PC-9 (cell line): ENCODE data around the gene VPS9D1. TPM values are rescaled to one million over a fixed set of nuclear protein-coding genes. Genes with fewer than 3 reads are reported as not detected.

Source experiments
- BruUV-seq: library from RNA; stranded (reverse); fragments of 400-500 nt; replicated peaks from 2 replicates; lab custom pipeline; 2021; lab: Mats Ljungman, UMichigan
- CTCF ChIA-PET: fragments of 300-600 bp; sonication (Branson Sonifier 250); formaldehyde crosslinking; loops from one replicate; lab custom pipeline; 2022; ENCODE audit warnings: antibody characterized with exemption; lab: Charles Lee
- POLR2A ChIA-PET: fragments of 300-600 bp; sonication (Branson Sonifier 250); formaldehyde crosslinking; loops from one replicate; lab custom pipeline; 2022; ENCODE audit warnings: antibody characterized with exemption; ENCODE audit not compliant: unreplicated experiment; lab: Charles Lee
- DNase-seq, 2 experiments: peaks; one replicate each; pipeline versions ENCODE4 v3.0.0 to v3.0.0-alpha.2; 2015 to 2022; ENCODE audit warnings: mixed read lengths in 1 of 2
- H2AFZ ChIP-seq: fragments of 200-600 bp; sonication (generic); 2 replicates; pipeline ENCODE4 v1.8.1; 2017; ENCODE audit warnings: antibody characterized with exemption
- H3F3A ChIP-seq: fragments of 200-600 bp; sonication (generic); 2 replicates; pipeline ENCODE4 v1.8.1; 2017; ENCODE audit warnings: antibody characterized with exemption, mild to moderate bottlenecking, low read depth; ENCODE audit not compliant: insufficient read depth
- H3K27ac ChIP-seq: fragments of 200-600 bp; sonication (generic); 2 replicates; pipeline ENCODE4 v1.6.1; 2016; ENCODE audit warnings: mixed run types
- H3K27me3 ChIP-seq: fragments of 200-600 bp; sonication (generic); 2 replicates; pipeline ENCODE4 v1.6.1; 2016; ENCODE audit warnings: low read depth, mixed run types; ENCODE audit not compliant: insufficient read depth
- H3K36me3 ChIP-seq: fragments of 200-600 bp; sonication (generic); 2 replicates; pipeline ENCODE4 v1.6.1; 2016; ENCODE audit warnings: low read depth, mixed run types
- H3K4me1 ChIP-seq: fragments of 200-600 bp; sonication (generic); replicated peaks from 2 replicates; pipeline ENCODE4 v1.6.1; 2016; ENCODE audit warnings: mixed run types; ENCODE audit not compliant: insufficient read depth
- H3K4me2 ChIP-seq: fragments of 200-600 bp; sonication (generic); 2 replicates; pipeline ENCODE4 v1.6.1; 2017; ENCODE audit warnings: mixed run types
- H3K4me3 ChIP-seq: fragments of 200-600 bp; sonication (generic); 2 replicates; pipeline ENCODE4 v1.6.1; 2016; ENCODE audit warnings: mixed run types
- H3K79me2 ChIP-seq: fragments of 200-600 bp; sonication (generic); 2 replicates; pipeline ENCODE4 v1.6.1; 2017; ENCODE audit warnings: low read depth, mixed run types
- H3K9me2 ChIP-seq: fragments of 200-600 bp; sonication (generic); 2 replicates; pipeline ENCODE4 v1.8.1; 2017; ENCODE audit warnings: mild to moderate bottlenecking; ENCODE audit not compliant: insufficient read depth
- H3K9me3 ChIP-seq: fragments of 200-600 bp; sonication (generic); 2 replicates; pipeline ENCODE4 v1.8.1; 2016; ENCODE audit warnings: low read depth; ENCODE audit not compliant: insufficient read depth
- H4K20me1 ChIP-seq: fragments of 200-600 bp; sonication (generic); 2 replicates; pipeline ENCODE4 v1.8.1; 2017; ENCODE audit not compliant: insufficient read depth
- EZH2 ChIP-seq: fragments of 200-600 bp; sonication (generic); IDR thresholded peaks from 2 replicates; pipeline ENCODE4 v1.8.0; 2017; ENCODE audit warnings: antibody characterized with exemption, low read depth
- intact Hi-C: fragments of 100-400 bp; cut with micrococcal nuclease; formaldehyde crosslinking; loops from one replicate; pipeline ENCODE4 v1.10.0; 2022; ENCODE audit not compliant: unreplicated experiment
- total RNA-seq: library from RNA; stranded (reverse); gene quantifications from 2 replicates; pipeline ENCODE4 v1.2.3, GENCODE V29; 2021
- TF ChIP-seq, protein P1 (sequence below): fragments of 200-600 bp; sonication (generic); conservative IDR thresholded peaks from 2 replicates; pipeline ENCODE4 v1.6.1; 2017; ENCODE audit warnings: mixed run types, antibody characterized with exemption, mild to moderate bottlenecking, moderate library complexity

VPS9D1 gene
- total RNA-seq, 1 experiment from 2014 or later: 15.2 TPM

DNA sequence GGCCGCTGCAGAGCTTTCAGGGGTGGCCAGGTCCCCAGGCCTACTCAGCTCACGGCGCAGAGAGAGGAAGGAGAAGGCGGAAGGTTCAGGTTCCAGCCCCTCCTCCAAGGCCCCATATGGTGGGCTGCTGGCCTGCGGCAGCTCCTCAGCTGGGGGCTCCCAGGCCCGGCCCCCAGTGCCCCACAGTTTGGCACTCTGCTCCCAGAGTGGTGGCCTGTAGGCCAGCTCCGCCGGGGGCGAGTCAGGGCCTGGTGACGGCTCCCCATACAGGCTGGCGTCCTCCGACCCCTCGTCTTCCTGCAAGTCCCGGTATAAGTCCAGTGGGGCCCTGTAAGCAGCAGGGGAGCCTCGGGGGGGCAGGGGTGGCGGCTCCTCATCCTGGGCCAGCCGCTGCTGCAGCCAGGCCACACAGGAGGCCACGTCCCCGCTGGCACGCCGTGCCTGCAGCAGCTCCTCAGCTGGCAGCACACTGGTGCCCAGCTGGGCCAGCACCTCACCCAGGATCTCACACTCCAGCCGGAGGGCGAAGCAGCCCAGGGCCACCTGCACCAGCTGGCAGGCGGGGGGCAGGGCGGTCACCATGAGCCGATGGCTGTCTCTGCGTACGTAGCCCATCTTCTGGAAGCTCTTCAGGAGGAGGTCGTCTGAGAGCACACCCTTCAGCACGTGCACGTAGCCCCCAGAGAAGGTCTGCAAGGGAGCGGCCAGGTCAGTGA lies 22.9 kb downstream of the VPS9D1 start:
- BruUV-seq: no TSS peak
- CTCF ChIA-PET: interaction anchor here (0.6 kb wide), 1 partner anchor 77 kb away, joined by 3 read pairs; no protein-coding TSS in a partner anchor
- no peaks in the 10 kb centered on the region for H3K9me2 ChIP-seq
- no peaks in the 10 kb centered on the region for H3K79me2 ChIP-seq
- no peak overlapping the region for H3K4me2 ChIP-seq
- POLR2A ChIA-PET: interaction anchor here (0.6 kb wide), 1 partner anchor 725 kb away, joined by 12 read pairs; no protein-coding TSS in a partner anchor
- H3K4me1 ChIP-seq: peaks cover 5% of the 10 kb centered on the region; the same call in 1 of the 2 replicates
- H2AFZ ChIP-seq: no peak overlapping the region
- H3K36me3 ChIP-seq: no peaks in the 10 kb centered on the region
- intact Hi-C loops: no loop called here
- peaks cover 41% of the 10 kb centered on the region; the same call in 1 of the 2 replicates for H3F3A ChIP-seq
- no peak overlapping the region for H3K4me3 ChIP-seq
- H4K20me1 ChIP-seq: peaks cover 23% of the 10 kb centered on the region
- DNase-seq: no peak
- no peaks in the 10 kb centered on the region for H3K27me3 ChIP-seq
- no peak overlapping the region for H3K27ac ChIP-seq
- H3K9me3 ChIP-seq: no peaks in the 10 kb centered on the region
- TF ChIP-seq, protein P1, sequence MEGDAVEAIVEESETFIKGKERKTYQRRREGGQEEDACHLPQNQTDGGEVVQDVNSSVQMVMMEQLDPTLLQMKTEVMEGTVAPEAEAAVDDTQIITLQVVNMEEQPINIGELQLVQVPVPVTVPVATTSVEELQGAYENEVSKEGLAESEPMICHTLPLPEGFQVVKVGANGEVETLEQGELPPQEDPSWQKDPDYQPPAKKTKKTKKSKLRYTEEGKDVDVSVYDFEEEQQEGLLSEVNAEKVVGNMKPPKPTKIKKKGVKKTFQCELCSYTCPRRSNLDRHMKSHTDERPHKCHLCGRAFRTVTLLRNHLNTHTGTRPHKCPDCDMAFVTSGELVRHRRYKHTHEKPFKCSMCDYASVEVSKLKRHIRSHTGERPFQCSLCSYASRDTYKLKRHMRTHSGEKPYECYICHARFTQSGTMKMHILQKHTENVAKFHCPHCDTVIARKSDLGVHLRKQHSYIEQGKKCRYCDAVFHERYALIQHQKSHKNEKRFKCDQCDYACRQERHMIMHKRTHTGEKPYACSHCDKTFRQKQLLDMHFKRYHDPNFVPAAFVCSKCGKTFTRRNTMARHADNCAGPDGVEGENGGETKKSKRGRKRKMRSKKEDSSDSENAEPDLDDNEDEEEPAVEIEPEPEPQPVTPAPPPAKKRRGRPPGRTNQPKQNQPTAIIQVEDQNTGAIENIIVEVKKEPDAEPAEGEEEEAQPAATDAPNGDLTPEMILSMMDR: no peak
- TF ChIP-seq EZH2: no peak

DNA sequence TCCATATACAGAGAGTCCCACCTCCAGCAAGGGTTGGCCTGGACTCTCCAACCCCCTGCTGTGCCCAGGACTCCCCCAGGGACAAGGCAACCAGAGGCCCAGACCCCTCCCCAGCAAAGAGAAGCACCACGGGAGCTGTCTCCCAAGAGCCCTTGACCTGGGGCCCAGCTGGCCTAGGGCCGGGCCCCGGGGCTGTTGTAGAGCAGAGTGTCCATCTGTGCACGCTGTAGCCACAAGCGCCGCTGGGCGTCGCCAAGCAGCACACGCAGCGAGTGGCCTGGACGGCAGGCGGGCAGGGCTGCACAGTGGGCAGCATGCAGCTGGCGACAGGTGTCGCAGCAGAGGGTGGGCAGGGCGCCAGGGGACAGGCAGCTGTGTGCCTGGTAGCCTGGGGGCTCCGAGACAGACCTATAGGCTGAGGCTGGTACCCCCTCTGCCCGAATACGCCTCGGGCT lies 23.5 kb downstream of the VPS9D1 start:
- H3K9me3 ChIP-seq: no peaks in the 10 kb centered on the region
- H2AFZ ChIP-seq: no peak overlapping the region
- CTCF ChIA-PET: no interaction called here
- H4K20me1 ChIP-seq: peaks cover 23% of the 10 kb centered on the region
- TF ChIP-seq, protein P1: no peak
- TF ChIP-seq EZH2: no peak
- POLR2A ChIA-PET: no interaction called here
- no peak overlapping the region for H3K4me3 ChIP-seq
- no peaks in the 10 kb centered on the region for H3K36me3 ChIP-seq
- no peak overlapping the region for H3K4me2 ChIP-seq
- H3K9me2 ChIP-seq: no peaks in the 10 kb centered on the region
- no peak for DNase-seq
- H3F3A ChIP-seq: peaks cover 39% of the 10 kb centered on the region; the same call in 1 of the 2 replicates
- no peak overlapping the region for H3K27ac ChIP-seq
- peaks cover 5% of the 10 kb centered on the region; the same call in 1 of the 2 replicates for H3K4me1 ChIP-seq
- intact Hi-C loops: no loop called here
- BruUV-seq: no TSS peak
- no peaks in the 10 kb centered on the region for H3K27me3 ChIP-seq
- H3K79me2 ChIP-seq: no peaks in the 10 kb centered on the region

DNA sequence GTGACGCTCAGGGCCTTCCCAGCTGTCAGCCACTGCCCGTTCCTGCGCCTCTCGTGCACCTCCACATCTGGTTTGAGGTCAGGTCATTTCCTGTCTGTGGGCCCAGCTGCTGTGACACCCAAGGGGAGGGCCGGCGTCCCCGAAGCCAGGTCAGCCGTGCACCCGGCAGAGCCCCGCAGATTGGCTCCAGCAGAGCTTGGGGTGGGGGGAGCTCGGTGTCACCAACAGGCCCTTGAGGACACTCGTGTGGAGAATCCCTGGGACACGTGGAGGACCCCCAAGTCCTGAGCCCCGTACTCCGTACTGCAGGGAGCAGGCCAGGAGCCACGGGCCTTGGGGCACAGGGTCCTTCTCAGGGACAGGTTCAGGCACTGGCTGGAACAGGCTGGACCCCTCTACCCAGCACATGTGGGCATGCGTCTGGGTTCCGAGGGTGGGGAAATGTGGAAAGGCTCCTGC lies 24.0 kb downstream of the VPS9D1 start:
- TF ChIP-seq, protein P1: no peak
- TF ChIP-seq EZH2: no peak
- no peaks in the 10 kb centered on the region for H3K27me3 ChIP-seq
- H3K4me1 ChIP-seq: peaks cover 5% of the 10 kb centered on the region; the same call in 1 of the 2 replicates
- DNase-seq: no peak
- peaks cover 38% of the 10 kb centered on the region; the same call in 1 of the 2 replicates for H3F3A ChIP-seq
- intact Hi-C loops: no loop called here
- H2AFZ ChIP-seq: no peak overlapping the region
- BruUV-seq: no TSS peak
- no peak overlapping the region for H3K4me3 ChIP-seq
- H3K9me3 ChIP-seq: no peaks in the 10 kb centered on the region
- H3K79me2 ChIP-seq: no peaks in the 10 kb centered on the region
- H3K9me2 ChIP-seq: no peaks in the 10 kb centered on the region
- H4K20me1 ChIP-seq: peaks cover 23% of the 10 kb centered on the region
- no peaks in the 10 kb centered on the region for H3K36me3 ChIP-seq
- H3K27ac ChIP-seq: no peak overlapping the region
- POLR2A ChIA-PET: no interaction called here
- no peak overlapping the region for H3K4me2 ChIP-seq
- CTCF ChIA-PET: no interaction called here
